ENCODE data around the gene TMEM81.
A peak's percentile ranks its signal among the peaks of the same experiment; 100 is the strongest.

Gene TMEM81

DNA sequence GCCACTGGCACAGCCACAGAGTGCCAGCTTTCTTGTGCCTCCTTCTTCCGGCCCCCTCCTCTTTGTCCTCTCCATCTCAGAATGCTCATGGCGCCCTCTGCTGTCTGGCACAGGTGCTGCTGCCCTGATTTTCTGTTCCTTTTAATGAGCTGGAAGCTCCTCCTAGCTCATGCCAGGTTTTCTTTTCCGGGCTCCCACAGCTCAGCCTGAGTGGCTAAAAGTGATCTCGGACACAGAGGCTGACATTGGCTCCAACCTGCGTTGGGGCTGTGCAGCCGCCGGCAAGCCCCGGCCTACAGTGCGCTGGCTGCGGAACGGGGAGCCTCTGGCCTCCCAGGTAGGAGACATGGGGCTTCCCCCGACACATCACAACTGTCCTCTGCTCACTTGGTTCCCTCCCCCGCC lies 22.6 kb downstream of the TMEM81 start:
- peak; percentile 33 to 44 for DNase-seq (ENCODE audit: extremely low read depth in 1 of 2, low read depth in 1 of 2)

DNA sequence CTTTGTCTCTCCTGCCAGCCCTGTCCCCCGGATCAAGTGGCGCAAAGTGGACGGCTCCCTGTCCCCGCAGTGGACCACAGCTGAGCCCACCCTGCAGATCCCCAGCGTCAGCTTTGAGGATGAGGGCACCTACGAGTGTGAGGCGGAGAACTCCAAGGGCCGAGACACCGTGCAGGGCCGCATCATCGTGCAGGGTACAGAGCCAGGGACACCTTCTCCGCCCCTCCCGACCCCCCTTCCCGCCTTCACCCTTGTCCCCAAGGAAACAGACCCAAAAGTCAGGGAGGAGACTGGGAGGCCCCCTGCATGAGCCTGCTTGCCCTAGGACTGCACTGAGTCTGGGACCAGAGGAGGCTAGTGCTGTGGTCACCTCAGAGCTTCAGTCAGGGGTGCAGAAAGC lies 23.0 kb downstream of the TMEM81 start:
- DNase-seq (ENCODE audit: extremely low read depth in 1 of 2, low read depth in 1 of 2), result no peak

- DNase-seq (ENCODE audit: extremely low read depth in 1 of 2, low read depth in 1 of 2), result no peak
Measured at GRCh38 chr1:205060746-205061145, 23.5 kb downstream of the TMEM81 start.

- DNase-seq (ENCODE audit: extremely low read depth in 1 of 2, low read depth in 1 of 2), result no peak
Measured at GRCh38 chr1:205059660-205060059, 24.6 kb downstream of the TMEM81 start.

DNA sequence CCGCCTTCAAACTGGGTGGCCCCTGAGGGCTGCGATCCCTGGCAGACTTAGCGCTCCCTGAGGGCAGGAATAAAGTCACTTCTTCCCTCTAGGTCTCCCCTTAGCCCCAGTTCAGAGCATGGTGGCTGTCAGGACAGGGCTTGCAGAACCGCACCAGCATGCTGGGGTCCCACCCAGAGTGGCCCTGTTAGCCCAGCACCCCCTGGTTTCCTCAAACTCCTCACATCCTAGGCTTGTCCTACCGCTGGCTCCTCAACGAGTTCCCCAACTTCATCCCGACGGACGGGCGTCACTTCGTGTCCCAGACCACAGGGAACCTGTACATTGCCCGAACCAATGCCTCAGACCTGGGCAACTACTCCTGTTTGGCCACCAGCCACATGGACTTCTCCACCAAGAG lies 25.4 kb downstream of the TMEM81 start:
- DNase-seq (ENCODE audit: extremely low read depth in 1 of 2, low read depth in 1 of 2), result no peak

GRCh38 chr1:205057808-205058575 lies 26.3 kb downstream of the TMEM81 start:
- no peak for DNase-seq (ENCODE audit: extremely low read depth in 1 of 2, low read depth in 1 of 2)

DNA sequence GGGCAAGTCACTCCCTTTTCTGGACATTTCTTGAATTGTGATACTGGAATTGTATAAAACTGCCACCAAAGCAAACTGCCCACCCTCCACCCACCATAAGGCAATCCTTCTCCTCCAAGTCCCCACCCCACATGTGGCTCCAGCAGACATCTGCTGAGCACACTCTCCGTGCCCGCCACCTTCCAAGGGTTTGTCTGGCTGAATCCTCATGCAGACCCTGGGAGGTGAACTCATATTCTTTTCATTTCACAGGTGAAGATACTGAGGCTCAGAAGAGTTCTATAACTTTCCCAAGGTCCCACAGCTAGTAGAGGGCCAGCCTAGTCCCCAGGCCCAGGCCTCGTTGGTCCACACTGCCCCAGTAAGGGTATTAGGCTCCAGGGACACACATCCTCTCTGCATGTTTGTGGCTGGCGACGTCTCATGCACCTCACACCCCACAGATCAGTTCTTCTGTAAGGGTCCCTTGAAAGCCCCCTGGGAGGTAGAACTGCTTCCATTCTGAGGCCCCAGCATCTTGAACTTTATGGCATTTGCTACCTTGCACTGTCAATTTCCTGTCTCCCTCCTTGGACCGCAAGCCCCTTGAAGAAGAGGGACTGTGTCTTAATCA lies 27.2 kb downstream of the TMEM81 start:
- no peak for DNase-seq (ENCODE audit: extremely low read depth in 1 of 2, low read depth in 1 of 2)

DNA sequence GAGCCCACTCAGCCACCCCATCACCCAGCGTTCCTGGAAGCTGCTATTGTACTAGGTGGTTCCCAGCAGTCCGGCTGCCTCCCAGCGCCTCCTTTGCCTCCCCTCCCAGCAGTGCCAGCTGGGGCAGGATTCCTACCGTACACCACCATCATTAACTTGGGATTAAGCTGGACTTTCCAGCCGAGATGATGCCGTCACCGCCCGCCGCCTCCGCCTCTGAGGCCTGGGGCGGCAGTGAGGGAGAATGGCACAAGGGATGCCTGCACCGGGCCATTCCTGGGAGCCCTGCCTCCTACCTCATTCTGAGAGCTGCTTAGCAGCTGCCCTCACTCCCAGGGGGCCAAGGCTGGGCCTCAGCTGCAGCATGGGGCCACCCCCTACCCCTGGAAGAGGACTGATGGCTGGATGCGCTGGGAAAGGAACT lies 28.1 kb downstream of the TMEM81 start:
- no peak for DNase-seq (ENCODE audit: extremely low read depth in 1 of 2, low read depth in 1 of 2)

GRCh38 chr1:205054013-205054412 lies 30.2 kb downstream of the TMEM81 start:
- no peak for DNase-seq (ENCODE audit: extremely low read depth in 1 of 2, low read depth in 1 of 2)

DNA sequence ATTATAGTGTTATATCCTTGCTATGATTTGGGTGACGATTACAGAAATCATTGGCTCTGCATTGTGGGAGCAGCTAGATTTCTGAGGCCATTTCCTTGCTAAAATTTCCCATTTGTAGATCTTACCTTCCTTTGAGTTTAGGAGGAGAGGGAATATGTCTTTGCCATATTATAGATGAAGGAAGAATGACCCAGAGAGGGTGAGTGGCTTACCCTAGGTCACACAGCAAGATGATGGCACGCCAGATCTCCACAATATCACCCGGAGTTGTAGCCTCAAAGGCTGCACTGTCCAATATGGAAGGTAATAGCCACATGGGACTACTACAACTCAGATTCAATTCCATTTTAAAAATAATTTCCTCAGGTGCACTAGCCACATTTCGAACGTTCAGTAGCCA lies 31.0 kb downstream of the TMEM81 start:
- DNase-seq (ENCODE audit: extremely low read depth in 1 of 2, low read depth in 1 of 2), result no peak

GRCh38 chr1:205052690-205053089 lies 31.6 kb downstream of the TMEM81 start:
- no peak for DNase-seq (ENCODE audit: extremely low read depth in 1 of 2, low read depth in 1 of 2)

DNA sequence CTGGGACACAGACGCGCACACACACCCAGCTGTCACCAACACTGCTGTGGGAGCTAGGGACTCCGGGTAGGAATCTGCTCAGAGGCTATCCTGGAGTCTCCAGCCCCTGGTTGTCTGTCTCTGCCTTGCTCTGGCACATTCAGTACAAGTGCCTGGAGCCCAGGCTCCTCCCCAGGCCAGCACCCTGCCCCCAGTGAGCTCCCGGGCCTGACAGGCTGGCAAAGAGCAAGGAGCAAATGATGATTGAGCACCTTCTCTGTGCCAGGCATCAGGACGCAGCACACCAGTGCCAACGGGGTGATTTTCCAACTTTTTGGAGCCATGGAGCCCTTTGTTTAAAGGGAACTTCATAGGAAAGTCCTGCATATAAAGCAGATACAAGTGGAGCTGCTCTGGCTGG lies 34.8 kb downstream of the TMEM81 start:
- DNase-seq (ENCODE audit: extremely low read depth in 1 of 2, low read depth in 1 of 2), result no peak

DNA sequence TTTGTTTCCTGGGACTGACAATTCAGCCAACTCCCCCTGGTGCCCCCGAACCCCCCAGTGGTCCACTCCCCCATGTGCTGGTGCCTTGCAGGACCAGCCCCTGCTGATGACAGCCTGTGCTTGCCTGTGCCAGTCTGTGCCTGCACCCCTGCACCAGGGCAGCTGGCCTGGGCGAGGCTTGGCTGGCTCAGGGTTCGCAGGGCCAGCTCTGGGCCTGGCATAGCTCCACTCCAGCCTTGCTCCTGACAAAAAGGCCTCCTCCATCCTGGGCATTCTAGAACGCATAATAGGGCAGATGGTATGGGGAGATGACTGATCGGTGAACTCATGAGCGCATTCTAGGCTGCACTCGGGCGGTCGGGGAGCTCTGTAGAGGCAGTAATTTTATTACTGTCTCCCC lies 35.9 kb downstream of the TMEM81 start:
- no peak for DNase-seq (ENCODE audit: extremely low read depth in 1 of 2, low read depth in 1 of 2)

- DNase-seq (ENCODE audit: extremely low read depth in 1 of 2, low read depth in 1 of 2), result no peak
Measured at GRCh38 chr1:205047764-205048231, 36.5 kb downstream of the TMEM81 start.

DNA sequence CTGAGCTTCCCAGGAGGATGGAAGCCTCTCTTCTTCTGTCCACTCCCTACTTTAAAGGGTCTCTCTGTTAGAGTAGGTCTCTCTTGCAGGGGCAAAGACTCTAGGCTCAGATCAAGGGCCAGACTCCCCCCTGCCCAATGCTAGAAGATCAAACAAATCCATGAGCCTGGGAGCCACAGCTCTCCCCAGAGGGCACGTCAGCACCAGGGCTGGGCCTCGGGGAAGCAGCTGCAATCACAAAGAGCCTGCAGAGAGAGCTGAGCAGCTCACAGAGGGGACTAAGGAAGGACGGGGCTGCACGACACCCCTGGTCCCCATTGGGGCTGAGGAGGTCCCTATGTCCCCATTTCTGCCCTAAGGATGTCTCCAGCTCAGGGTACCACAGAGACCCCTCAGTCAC lies 37.4 kb downstream of the TMEM81 start:
- DNase-seq (ENCODE audit: extremely low read depth in 1 of 2, low read depth in 1 of 2), result no peak

DNA sequence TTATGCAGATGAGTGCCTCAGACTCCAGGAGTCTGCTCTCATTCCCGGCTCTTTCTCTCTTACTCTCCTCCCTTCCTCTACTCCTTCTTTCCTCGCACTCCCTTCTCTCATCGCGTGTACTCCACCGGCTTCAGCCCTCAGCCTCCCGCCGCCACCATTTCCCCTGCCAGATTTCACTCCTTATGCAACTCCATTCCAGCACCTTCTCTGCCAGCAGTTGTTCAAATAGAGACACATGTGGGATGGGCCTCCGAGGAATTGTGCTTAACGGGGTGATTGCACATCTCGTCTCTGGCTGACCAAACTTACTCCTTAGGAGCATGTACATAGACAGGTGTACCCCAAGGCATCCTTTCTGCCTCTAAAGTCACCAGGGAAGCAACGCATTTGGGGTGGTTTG lies 39.1 kb downstream of the TMEM81 start:
- no peak for DNase-seq (ENCODE audit: extremely low read depth in 1 of 2, low read depth in 1 of 2)

DNA sequence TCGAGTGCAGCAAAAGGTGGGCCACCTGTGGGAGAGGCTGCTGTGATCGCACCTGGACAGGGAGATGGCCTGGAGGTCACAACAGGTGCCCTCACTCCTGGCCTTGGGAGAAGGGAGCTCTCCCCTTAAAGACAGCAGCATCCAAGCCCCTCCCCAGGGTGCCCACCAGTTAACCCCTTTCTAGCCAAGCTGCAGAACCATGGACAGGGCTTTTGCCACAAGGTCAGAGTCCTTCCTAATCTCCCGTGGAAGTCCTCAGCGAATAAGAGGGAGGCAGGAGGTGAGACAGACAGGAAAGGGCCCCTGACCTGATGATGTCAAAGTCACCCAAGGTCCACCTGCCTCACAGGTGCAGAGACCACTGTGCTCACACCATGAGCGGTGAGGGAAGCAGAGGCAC lies 39.5 kb downstream of the TMEM81 start:
- DNase-seq (ENCODE audit: extremely low read depth in 1 of 2, low read depth in 1 of 2), result no peak

DNA sequence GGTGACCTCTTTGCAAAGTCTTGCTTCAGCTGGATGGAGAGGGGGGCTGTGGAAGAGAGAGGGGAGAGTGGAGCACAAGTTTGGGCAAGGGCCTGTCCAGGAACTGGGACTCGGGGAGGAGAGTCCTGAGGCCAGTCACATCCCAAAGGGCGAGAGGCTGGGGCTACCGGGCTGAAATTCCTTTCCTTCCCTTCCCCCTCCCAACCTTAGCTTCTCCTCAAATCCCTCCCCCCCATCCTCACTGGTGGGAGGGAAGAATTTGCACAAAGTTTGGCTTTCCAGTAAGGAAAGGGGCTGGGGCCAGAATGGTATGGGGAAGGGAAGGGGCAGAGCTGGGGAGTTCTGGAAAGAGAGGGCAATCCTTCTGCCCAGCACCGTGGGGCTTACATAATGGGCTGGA lies 40.4 kb downstream of the TMEM81 start:
- DNase-seq (ENCODE audit: extremely low read depth in 1 of 2, low read depth in 1 of 2), result no peak

DNA sequence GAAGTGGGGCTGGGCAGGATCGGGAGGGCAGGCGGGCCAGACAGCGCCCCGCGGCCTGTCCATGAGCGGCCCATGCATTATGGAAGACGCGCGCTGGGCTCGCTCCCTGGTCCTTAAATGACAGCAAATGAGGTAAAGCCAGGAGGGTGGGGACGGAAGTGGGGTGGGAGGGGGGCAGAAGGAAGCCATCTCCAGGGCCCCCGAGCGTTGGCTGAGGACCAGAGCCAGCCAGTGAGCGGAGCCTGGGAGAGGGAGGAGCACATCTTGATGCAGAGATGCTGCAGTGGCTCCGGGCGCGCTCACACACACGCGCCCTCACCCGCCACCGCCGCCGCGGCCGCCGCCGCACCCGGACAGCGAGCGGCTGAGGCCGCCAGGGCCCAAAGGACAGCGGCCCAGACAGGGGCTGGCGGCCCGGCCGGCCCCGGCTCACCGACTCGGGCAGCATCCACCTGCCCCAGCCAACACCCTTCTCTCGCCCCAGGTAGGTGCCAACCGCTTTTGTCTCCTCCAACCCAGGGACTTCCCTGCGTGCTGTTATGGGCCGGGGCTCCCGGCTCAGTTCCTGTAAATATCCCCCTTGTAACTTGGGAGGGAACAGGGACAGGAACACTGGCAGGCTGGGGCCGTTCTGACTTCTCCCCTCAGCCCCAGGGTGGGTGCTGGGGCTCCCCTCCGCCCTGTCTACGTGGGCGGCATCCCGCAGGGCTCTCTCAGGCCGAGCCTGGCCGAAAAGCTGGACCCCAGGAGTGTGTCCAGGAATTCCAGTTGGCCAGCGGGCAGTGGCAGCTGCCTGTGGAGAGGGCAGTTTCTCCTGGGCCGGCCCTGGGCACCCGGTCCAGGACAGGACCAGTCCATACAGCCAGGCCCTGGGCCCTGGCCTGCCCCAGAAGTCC lies 41.1 kb downstream of the TMEM81 start, which contains the start of gene CNTN2:
Gene CNTN2 (plus strand): TSS at position 302 of the 896 bp plus-strand sequence. CDS start 9,974 bp downstream, outside the sequence.
- no peak for DNase-seq (ENCODE audit: extremely low read depth in 1 of 2, low read depth in 1 of 2)

GRCh38 chr1:205041998-205042910 lies 42.0 kb downstream of the TMEM81 start:
- no peak for DNase-seq (ENCODE audit: extremely low read depth in 1 of 2, low read depth in 1 of 2)
